Measurements from ENCODE around the gene PSME3.
"Not testable (repeated sequence)": the region's sequence is repeated elsewhere in the genome, so short reads cannot be mapped to it uniquely, and the experiment has no call there.

Gene PSME3

DNA sequence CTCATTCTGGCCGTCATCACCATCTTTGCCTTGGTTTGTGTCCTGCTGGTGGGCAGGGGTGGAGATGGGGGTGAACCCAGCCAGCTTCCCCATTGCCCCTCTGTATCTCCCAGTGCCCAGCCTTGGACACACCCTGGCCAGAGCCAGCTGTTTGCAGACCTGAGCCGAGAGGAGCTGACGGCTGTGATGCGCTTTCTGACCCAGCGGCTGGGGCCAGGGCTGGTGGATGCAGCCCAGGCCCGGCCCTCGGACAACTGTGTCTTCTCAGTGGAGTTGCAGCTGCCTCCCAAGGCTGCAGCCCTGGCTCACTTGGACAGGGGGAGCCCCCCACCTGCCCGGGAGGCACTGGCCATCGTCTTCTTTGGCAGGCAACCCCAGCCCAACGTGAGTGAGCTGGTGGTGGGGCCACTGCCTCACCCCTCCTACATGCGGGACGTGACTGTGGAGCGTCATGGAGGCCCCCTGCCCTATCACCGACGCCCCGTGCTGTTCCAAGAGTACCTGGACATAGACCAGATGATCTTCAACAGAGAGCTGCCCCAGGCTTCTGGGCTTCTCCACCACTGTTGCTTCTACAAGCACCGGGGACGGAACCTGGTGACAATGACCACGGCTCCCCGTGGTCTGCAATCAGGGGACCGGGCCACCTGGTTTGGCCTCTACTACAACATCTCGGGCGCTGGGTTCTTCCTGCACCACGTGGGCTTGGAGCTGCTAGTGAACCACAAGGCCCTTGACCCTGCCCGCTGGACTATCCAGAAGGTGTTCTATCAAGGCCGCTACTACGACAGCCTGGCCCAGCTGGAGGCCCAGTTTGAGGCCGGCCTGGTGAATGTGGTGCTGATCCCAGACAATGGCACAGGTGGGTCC lies 18.4 kb downstream of the PSME3 start:
- DNase-seq: not testable (repeated sequence)

DNA sequence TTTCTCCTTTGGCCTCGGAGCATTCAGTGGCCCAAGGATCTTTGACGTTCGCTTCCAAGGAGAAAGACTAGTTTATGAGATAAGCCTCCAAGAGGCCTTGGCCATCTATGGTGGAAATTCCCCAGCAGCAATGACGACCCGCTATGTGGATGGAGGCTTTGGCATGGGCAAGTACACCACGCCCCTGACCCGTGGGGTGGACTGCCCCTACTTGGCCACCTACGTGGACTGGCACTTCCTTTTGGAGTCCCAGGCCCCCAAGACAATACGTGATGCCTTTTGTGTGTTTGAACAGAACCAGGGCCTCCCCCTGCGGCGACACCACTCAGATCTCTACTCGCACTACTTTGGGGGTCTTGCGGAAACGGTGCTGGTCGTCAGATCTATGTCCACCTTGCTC lies 19.2 kb downstream of the PSME3 start:
- no peak for DNase-seq

DNA sequence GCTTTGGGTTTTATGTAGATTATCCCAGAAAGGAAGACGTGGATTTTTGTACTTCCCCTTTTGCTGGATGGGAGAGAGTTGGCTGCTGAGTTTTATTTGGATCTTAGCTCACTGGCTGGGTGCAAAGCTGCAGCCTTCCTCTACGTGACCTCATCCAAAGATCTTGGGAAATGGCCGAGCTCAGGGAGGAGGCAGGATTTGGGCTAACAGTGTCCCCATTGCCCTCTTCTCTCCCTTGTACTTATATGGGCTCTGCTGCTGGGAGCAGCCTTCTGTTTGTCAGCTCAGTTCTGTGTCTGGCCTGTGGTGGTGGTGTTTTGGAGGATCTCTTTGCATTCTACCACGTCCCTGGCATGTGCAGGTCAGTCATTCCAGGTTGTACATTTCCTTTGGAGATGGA lies 19.8 kb downstream of the PSME3 start:
- DNase-seq: no peak

DNA sequence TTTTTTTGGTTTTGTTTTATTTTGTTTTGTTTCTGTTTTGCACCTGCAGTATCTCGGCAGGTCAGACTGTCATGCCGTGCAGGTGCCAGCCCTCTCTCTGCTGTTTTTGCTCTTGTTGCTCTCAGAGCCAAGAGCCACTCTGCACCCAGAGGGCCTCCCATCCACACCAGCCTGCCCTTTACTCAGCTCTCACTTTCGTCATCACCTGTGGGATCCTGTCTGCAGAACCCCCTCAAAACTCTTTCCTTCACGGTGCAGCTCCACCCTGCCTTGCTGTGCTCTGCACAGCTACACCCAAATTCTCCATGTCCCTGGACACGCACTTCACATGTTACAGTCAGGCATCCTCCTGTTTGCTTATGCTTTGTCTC lies 20.4 kb downstream of the PSME3 start:
- no peak for DNase-seq

DNA sequence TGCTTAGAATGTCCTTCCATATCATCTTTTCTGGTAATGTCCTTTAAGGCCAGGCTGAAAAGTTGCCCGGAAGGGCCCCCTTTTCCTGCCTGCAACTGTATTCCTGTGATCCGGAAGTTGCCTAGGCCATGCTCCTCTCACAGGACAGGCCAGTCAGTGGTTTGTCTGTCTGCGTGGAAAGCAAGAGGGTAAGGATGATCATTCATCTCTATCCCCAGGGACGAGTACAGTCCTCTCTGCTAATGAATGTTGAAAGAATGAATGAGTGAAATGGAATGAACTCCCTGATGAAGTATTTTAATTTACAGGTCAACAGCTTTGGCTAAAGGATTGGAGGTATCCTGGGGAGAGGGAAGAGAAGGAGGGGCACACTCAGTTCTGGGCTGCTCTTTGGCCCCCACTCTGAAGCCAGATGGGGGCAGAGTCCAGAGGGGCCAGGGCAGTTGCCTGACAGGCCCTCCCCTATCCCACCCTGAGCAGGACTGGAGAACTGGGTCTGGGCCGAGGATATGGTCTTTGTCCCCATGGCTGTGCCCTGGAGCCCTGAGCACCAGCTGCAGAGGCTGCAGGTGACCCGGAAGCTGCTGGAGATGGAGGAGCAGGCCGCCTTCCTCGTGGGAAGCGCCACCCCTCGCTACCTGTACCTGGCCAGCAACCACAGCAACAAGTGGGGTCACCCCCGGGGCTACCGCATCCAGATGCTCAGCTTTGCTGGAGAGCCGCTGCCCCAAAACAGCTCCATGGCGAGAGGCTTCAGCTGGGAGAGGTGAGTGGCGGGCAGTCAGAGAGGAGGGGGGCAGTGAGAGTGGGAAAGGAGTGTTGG lies 21.0 kb downstream of the PSME3 start:
- no peak for DNase-seq

DNA sequence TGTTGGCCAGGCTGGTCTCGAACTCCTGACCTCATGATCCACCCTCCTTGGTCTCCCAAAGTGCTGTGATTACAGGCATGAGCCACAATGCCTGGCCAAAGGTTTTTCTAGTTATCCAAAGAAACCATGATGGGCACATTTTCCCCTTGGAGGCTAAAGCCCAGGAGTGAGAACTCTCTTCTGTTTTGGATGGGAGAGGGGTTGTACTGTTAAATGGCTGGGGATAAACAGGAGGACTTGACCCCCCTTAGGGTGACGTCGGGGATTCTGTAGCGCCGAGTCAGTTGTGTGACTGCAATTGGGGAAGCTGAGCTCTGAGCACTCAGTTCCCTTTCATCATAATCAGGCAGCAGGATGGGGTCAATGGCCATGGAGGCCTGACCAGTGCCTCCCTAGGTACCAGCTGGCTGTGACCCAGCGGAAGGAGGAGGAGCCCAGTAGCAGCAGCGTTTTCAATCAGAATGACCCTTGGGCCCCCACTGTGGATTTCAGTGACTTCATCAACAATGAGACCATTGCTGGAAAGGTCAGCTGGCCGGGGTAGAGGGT lies 21.9 kb downstream of the PSME3 start:
- no peak for DNase-seq

DNA sequence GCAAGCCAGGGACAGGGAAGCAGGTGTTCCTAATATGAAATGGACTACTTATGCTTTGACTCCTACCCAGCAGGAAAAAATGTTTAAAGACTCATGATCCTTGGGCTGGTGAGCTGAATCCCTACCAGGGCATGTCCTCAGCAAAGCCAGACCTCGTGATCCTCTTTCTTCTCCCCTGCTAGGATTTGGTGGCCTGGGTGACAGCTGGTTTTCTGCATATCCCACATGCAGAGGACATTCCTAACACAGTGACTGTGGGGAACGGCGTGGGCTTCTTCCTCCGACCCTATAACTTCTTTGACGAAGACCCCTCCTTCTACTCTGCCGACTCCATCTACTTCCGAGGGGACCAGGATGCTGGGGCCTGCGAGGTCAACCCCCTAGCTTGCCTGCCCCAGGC lies 22.9 kb downstream of the PSME3 start:
- not testable (repeated sequence) for DNase-seq

DNA sequence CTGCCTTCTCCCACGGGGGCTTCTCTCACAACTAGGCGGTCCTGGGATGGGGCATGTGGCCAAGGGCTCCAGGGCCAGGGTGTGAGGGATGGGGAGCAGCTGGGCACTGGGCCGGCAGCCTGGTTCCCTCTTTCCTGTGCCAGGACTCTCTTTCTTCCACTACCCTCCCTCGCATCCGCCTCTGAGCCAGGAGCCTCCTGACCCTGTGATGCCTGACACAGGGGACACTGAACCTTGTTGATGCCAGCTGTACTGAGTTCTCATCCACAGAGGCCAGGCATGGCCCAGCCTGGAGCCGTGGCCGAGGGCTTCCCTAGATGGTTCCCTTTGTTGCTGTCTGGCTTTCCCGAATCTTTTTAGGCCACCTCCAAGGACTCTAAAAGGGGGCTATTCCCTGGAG lies 23.3 kb downstream of the PSME3 start:
- not testable (repeated sequence) for DNase-seq

DNA sequence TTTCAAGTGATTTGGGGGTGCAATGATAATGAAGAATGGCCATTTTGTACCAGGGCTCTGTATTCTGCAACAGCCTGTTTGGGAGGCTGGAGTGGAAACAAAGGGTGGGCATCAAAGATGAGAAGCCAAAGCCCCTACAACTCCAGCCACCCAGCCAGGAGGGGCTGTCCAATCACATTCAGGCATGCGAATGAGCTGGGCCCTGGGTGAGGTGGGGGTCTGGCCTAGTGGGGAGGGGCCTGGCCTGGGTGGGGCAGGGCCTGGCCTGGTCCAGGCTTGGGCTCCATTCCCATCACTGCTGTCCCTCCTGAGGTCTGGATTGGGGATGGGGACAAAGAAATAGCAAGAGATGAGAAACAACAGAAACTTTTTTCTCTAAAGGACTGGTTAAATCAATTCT lies 24.2 kb downstream of the PSME3 start:
- no peak for DNase-seq

DNA sequence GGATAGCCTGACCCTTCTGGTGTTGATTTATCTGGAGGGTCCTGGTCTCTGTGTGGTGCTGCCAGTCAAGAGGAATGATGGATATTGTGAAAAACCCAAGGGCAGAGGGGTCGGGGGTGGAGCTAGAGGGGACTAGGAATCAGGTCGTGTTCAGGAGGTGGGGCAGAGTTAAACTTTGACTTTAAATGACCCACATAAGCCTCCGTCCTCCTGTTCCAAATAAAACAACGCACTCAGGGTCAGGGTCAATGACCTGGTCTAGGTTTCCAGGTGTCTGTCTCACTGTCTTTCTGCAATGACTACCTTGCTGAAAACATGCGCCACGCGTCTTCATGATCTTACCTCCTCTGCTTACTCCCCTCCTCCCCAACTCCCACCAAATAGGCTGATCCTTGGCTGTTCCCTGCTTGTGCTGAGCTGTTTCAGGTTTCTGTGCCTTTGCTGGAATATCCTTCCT lies 32.5 kb downstream of the PSME3 start:
- DNase-seq: no peak

DNA sequence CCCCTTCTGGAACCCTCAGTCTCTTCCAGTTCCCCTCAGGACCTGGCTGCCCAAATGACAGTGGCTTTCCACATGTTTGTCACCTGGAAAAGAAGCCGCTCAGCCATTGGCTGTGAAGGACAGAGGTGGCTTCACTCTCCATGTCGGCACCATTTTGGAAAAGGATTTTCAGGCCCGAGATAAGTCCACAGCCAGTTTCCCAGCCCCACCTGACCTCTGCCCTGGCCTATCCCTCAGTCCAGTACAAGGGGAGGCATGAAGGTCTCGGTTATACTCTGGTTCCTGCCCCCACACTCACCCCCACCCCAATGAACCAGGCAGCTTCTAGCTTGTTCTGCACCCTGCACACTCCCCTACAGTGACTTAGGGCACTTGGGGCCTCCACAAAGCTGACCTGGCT lies 33.0 kb downstream of the PSME3 start:
- DNase-seq: no peak

DNA sequence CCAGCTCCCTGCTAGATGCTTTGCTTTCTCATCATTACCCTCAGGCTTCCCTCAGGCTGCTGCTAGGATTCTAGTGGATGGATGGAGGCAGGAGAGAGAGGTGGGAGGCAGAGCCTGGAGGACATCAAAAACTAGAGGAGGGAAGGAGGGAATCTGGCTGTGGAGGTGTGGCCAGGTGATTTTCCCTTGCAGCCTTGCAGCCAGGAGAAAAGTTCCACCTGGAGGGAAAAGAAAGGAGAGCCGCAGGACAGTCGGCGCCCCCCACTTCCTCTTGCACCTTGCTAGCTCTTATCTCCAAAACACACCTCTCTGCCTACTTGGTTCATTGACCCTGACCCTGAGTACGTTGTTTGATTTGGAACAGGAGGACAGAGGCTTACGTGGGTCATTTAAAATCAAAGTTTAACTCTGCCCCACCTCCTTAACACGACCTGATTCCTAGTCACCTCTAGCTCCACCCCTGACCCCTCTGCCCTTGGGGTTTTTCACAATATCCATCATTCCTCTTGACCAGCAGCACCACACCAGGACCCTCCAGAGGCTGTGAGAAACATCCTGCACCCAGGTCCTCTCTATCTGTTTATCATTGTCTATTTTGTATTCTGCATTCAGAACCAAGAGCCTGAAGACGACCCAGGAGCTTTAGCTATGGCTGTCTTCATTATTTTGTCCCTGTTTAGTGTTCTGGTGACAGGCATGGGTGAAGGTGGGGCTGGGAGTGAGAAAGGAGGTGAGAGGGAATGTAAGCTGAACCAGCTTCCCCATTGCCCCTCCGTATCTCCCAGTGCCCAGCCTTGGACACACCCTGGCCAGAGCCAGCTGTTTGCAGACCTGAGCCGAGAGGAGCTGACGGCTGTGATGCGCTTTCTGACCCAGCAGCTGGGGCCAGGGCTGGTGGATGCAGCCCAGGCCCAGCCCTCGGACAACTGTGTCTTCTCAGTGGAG lies 33.7 kb downstream of the PSME3 start:
- no peak for DNase-seq

DNA sequence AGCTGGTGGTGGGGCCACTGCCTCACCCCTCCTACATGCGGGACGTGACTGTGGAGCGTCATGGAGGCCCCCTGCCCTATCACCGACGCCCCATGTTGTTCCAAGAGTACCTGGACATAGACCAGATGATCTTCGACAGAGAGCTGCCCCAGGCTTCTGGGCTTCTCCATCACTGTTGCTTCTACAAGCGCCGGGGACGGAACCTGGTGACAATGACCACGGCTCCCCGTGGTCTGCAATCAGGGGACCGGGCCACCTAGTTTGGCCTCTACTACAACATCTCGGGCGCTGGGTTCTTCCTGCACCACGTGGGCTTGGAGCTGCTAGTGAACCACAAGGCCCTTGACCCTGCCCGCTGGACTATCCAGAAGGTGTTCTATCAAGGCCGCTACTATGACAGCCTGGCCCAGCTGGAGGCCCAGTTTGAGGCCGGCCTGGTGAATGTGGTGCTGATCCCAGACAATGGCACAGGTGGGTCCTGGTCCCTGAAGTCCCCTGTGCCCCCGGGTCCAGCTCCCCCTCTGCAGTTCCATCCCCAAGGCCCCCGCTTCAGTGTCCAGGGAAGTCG lies 34.6 kb downstream of the PSME3 start:
- not testable (repeated sequence) for DNase-seq

DNA sequence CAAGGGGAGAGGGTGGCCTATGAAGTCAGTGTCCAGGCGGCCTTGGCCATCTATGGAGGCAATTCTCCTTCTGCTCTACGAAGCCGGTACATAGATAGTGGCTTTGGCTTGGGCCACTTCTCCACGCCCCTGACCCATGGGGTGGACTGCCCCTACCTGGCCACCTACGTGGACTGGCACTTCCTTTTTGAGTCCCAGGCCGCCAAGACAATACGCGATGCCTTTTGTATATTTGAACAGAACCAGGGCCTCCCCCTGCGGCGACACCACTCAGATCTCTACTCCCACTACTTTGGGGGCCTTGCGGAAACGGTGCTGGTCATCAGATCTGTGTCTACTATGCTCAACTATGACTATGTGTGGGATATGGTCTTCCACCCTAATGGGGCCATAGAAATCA lies 35.1 kb downstream of the PSME3 start:
- DNase-seq: no peak

DNA sequence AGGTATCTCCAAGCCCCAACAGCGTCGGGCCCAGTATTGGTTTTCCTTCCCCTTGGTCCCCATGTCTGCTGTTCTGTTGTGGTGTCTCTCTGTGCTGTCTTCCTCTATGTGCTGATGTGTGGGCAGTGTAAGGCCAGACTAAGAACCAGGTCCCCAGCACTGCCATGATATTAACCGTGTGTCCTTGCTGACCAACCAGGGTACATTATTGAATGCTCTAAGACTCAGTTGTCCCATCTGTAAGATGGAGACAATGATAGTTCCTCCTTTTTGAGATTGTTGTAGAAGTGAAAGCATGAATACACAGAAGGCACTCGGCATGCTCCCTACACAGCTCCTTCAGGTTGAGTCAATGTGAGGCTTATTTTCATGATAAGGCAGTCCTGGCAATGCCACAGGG lies 38.5 kb downstream of the PSME3 start:
- DNase-seq: no peak

DNA sequence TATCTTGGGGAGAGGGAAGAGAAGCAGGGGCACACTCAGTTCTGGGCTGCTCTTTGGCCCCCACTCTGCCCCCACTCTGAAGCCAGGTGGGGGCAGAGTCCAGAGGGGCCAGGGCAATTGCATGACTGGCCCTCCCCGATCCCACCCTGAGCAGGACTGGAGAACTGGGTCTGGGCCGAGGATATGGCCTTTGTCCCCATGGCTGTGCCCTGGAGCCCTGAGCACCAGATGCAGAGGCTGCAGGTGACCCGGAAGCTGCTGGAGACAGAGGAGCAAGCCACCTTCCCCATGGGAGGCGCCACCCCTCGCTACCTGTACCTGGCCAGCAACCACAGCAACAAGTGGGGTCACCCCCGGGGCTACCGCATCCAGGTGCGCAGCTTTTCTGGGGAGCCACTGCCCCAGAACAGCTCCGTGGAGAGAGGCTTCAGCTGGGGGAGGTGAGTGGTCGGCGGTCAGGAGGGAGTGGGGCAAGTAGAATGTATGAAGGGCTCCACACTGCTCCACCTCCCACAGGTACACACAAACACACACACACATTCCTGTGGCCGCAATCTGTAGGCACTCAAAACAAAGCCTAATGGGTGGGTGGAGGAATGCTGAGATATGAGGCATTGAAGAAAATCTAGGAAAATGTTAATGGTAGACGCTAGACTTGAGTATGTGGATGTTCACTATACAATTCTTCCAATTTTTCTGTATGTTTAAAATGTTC lies 39.2 kb downstream of the PSME3 start:
- no peak for DNase-seq

DNA sequence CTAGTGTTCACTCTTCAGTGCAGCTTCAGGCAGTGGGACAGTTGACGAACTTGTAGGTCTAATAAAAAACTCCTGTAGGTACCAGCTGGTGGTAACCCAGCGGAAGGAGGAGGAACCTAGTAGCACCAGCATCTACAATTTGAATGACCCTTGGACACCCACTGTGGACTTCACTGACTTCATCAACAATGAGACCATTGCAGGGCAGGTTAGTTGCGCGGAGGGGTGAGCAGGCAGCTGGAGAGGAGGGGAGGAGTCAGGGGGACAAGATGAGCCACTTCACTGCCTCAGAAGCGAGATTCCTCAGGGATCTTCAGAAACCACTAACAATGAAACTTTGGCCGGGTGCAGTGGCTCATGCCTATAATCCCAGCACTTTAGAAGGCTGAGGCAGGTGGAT lies 40.1 kb downstream of the PSME3 start:
- no peak for DNase-seq

DNA sequence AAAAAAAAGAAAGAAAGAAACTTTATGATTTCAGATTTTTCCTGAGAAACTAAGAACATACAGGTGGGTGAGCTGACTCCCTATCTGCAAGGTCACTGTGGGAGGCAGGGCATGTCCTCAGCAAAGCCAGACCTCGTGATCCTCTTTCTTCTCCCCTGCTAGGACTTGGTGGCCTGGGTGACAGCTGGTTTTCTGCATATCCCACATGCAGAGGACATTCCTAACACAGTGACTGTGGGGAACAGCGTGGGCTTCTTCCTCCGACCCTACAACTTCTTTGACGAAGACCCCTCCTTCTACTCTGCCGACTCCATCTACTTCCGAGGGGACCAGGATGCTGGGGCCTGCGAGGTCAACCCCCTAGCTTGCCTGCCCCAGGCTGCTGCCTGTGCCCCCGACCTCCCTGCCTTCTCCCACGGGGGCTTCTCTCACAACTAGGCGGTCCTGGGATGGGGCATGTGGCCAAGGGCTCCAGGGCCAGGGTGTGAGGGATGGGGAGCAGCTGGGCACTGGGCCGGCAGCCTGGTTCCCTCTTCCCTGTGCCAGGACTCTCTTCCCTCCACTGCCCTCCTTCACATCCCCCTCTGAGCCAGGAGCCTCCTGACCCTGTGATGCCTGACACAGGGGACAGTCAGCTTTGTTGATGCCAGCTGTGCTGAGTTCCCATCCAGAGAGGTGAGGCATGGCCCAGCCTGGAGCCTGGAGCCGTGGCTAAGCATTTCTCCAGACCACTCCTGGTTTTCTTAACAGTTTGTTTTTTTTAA lies 40.9 kb downstream of the PSME3 start:
- not testable (repeated sequence) for DNase-seq

DNA sequence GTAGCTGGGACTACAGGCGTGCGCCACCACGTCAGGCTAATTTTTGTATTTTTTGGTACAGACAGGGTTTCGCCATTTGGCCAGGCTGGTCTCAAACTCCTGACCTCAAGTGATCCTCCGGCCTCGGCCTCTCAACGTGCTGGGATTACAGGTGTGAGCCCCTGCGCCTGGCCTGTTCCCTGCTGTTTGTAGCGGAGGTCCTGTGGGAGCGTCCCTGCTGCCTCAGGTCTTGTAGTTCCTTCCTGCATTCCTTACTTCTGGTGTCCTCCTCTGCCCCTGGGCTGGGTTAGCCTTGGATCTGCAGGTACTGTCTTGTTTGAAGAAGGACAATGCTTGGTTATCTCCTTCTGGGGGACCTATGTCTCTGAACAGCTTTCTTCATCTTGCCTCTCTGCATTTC lies 43.8 kb downstream of the PSME3 start:
- DNase-seq: no peak

DNA sequence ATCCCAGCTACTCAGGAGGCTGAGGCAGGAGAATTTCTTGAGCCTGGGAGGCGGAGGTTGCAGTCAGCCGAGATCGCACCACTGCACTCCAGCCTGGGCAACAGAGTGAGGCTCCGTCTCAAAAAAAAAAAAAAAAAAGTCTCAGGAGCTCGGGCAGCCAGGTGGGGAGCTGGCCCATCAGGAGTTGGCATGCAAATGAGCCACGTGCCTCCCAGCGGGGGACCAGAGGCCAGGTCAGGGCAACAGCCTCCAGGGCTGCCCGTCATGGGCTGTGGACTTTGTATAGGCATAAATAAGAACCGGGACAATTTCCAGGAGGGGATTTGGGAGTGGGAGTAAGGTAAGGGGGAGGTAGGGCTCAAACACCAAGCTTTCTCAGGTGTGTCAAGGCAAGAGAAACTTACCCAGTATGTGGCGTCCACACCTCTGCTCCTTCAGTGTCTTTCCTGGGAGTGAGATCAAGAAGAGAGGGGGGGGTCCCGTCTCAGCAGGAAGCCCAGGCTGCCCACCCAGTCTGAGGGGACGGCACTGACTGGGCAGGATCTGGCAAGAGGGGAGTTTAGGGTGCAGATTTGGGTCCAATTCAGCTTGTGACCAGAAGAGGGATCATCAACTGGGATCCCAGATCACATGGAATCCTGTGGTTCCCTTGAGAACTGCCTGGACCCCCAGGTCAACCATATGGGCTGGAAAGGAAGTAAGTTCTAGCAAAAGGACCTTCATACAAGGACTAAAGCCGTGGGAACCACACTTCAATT lies 45.1 kb downstream of the PSME3 start:
- DNase-seq: no peak

Data from activated effector memory CD4-positive, alpha-beta T cell treated with Interleukin-2 at 50 U/mL for 16 hours (primary cell).